DMS 273 (cell line): ENCODE measurements around the gene CDH8.
"Not testable (repeated sequence)": the region's sequence is repeated elsewhere in the genome, so short reads cannot be mapped to it uniquely, and the experiment has no call there.

Source experiments
- DNase-seq: peaks from one replicate; lab custom pipeline; 2025; ENCODE audit not compliant: unreplicated experiment; lab: John Stamatoyannopoulos, UW

The CDH8 gene

DNA sequence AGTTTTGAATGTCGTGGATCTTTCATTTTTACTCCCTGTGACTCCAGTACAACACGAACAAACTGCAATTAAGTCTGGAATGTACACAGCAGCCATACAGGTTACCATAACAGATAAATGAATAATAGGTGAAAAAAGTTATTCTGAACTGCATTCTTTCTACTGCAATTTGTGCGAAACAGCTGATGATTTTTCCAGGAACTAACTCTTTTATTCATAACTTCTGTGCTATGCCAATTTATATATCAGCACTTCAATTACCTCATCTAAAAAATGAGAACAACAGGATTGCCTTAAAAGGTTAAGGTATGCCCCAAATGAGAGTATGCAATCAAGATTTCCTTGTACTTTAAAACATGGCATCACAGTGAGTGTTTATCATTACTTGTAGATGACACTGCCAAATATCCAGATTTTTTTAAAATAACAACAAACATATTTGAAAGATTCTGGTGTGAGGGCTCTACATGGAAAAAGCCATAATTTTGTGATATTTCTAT is 238.9 kb downstream of the CDH8 start:
- no peak for DNase-seq

DNA sequence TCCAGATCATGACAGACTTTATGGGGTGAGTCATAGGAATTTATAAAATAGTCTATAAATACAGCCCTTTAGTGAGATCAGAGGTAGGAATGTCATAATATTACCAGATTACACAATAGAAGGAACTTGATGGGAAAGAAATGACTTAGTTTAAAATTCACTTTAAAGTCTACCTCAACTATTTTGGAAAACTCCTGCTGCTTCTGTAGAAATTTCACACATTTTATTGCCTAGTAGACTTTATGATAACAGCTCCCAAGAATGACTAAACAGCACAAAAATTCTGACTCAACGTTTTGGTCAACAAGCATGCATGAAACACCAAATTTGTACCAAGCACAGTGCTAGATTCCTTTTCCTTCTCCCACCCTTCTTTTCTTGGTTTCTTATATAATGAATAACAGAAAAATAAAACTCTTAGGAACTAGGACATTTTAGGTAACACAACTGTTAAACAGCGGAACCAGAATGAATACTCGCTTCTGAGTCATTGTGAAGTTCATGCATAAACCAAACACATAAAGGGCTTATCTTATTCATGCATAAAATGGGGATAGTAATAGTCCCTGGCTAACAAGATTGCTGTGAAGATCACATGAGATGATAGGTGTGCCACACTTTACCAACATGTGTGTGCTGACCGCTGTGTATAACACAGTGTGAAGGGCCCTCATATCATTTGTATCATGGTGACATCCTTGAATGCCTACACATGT is 243.9 kb downstream of the CDH8 start:
- DNase-seq = no peak

DNA sequence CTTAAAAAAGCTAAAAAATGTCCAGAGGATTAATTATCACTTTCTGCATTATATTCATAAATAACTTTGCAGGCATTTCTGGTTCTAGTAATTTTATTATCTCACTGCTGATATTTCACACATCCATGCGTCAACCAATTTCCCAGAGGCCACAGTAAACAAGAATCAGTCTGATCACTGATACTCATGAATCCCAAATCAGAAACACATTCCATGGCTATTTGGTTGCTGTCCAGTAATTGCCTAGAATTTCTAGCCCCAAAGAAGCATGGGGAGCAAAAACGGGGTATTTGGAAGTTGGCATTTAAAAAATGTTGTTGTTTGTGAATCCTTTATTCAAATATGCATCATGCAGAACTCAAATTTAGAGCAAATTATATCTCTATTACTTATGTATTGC is 244.8 kb downstream of the CDH8 start:
- no peak for DNase-seq

DNA sequence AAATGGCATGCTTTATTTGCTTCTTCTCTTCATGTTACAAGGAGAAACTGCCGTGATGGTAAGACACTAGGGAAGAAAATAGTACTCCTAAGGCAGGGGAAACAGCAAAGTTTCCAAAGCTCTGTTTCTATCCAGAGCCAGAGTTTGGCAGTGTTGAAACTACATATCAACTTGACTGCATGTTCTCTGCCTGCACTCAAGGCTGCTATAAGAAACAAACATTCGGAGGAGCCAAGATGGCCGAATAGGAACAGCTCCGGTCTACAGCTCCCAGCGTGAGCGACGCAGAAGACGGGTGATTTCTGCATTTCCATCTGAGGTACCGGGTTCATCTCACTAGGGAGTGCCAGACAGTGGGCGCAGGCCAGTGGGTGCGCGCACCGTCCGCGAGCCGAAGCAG is 254.4 kb downstream of the CDH8 start:
- not testable (repeated sequence) for DNase-seq

DNA sequence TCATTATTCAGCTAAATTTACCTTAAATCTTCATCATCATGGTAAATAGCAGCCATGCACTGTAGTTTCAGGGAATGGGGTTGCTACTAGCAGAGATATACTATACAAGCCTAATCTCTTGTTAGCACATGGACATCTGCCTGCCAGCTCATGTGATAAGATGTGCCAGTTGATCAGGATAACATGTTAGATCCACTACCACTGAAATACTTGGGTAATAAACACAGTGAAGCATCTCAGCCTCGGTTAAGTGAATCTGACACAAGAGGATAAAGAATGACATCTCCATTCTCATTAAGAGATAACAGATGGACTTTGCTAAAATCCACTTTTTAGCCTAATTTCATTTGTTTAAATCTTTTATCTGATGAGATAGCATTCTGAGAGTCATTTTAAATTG is 256.1 kb downstream of the CDH8 start:
- no peak for DNase-seq

DNA sequence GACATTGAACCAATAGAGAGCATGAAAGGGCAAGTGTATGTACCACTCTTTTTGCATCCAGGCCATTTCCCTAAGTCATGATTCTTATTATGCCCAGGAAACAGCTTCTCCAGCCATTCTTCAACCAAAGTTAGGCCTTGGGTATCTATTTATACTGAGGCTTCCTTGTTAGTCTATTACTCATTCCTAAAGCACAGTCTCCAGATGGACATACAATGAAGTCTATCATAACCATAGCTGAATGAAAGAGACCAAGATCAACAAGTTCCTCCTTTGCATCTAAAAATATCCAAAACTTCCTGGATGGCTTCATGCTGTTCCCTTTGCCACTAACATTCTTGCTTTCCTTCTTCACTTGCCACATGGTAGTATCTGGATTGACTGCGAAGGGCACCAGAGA is 265.9 kb downstream of the CDH8 start:
- DNase-seq = no peak

DNA sequence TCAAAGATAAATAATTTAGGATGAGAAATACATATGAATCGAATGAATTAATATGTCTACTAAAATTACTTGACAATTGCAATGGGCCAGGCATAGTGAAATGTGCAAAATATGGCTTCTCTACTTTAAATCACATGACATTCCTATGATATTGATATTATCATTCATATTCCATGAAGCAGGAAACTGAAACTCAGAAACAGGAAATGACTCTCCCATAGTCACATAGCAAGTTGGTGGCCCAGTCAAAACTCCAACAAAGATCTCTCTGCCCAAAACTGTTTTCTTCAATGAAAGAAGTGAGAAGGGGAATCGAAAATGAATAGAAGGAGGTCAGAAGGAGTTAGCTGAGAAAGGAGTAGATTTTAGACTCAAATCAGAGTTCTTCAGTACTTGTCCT is 272.2 kb downstream of the CDH8 start:
- DNase-seq = no peak

DNA sequence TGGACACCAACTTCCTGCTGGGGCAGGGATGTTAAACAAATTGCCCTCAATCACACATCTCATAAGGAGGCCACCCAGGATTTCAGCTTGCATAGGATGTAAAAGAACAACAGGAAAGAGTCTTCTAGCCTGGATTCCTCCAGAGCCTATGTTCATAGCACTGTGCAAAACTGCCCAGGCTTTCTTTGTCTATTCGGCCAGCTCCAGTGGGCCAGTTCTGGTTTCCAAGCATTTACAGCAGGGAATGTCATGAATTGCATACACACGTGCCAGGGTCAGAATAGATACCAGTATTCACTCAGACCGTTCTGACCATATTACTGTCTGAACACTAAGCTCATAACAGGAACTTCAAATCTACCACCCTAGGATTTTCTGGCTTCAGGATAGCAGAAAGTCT is 273.2 kb downstream of the CDH8 start:
- DNase-seq = no peak

DNA sequence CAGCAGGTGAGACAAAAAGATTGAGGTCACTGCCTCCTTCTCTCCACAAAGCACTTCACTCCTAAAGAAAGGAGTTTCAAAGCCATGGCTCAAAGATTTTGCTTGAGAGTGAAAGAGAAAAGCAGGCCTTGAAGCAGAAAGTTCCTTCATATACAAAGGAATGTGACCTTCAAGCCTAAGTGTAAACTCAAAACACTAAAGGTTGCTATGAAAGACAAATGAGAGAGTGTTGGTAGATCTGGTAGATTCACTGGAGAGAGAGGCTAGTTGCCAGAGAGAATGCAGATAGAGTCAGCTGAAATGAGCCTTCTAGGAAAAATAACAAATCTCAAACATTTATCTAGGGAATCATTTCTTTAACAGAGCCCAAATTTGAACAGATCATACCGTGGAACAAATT is 305.2 kb downstream of the CDH8 start:
- DNase-seq = no peak

DNA sequence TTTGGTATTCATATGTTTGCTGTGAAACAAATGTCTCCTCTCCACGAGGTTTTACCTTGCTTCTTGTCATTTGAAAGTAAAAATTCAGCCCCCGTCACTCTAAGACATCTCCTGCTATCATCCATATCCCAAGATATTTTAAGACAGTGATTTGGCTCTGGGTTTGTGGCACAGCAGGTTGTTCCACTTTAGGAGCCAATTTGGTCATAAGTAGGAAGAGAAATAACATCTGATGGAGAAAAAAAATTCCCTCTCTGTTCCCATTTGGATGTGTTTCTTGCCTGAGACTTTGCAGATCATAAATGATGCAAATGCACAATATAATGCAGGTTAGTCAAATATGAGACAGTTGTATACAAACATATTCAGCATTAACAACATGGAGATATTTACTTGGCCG is 309.5 kb downstream of the CDH8 start:
- no peak for DNase-seq

DNA sequence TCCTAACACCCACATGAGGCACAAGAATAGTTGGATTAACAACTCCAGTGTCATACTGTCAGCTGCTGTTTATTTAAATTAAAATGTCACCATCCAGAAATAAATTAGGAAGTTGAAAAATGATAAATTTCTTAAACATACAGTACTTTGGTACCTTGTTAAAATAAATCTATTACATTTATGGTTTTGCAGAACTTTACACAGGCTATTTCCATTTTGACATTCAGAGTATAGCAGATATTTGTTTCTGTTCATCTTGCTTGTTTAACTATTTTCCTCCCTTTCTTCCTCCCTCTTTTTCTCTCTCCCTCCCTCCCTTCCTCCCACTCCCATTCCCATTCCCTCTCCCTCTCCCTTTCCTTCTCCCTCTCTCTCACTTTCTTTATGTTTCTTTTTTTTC is 310.1 kb downstream of the CDH8 start:
- no peak for DNase-seq

DNA sequence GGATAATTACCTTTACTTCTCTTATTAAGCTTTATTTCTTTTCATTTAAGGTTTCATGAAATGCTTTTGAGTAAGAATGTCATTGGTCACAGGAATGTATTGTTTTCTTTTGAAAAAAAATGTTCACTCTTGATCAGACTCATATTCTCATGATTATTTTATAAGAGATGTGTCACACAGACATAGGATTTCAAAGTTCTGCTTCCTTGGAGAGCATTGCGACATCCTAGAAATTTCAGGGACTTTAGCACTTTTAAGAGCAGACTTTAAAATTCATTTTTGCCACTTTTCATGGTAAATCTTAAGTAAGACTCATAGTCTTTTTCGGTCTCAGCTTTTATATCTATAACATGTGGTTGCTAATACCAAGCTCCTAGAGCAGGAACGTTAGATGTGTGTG is 314.7 kb downstream of the CDH8 start:
- DNase-seq = no peak

DNA sequence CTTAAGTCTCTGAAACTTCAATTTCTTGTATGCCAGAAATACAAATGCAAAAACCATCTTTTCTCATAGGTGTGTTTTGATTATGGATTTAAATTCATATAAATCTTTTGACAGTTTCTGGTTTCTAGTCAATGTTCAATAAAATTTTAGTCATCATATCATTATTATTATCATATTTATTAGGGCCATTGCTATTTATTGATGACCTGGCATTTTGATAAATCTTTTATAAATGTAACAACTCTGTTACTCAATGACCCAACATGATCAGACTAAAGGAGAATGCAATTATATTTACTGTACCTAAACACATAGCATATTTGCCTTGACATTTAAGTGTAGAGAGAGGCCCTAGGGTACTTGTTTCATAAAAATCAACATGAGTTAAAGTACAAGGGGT is 320.8 kb downstream of the CDH8 start:
- DNase-seq = no peak

DNA sequence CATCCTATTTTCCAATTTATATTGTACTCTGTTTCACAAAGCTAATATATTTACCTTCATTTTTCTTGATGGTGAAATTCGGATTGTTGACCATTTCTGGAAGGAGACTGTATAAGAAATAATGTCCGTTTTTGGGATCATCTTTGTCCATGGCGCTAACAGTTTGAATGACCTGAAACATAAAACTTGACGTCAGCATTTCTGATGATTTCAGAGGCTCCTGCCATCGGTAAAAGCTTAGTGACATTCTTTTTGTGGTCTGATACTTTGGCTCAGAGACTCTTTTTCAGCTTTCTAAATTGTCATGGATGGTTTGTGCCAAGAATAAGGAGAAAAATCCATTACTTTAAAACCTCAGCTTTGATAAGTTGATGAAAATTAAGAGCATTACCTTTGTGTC is 322.5 kb downstream of the CDH8 start:
- DNase-seq = no peak

DNA sequence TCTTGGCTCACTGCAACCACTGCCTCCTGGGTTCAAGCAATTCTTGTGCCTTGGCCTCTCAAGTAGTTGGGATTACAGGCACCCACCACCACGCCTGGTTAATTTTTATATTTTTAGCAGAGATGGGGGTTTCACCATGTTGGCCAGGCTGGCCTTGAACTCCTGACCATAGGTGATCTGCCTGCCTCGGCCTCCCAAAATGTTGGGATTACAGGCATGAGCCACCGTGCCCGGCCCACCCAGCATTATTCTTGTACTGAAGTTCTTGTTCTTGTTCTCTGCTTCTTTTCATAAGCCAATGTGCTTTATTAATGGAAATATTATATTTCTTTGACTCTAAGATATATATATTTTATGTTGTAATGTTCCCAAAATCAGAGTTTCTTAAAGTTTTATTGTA is 336.6 kb downstream of the CDH8 start:
- not testable (repeated sequence) for DNase-seq

DNA sequence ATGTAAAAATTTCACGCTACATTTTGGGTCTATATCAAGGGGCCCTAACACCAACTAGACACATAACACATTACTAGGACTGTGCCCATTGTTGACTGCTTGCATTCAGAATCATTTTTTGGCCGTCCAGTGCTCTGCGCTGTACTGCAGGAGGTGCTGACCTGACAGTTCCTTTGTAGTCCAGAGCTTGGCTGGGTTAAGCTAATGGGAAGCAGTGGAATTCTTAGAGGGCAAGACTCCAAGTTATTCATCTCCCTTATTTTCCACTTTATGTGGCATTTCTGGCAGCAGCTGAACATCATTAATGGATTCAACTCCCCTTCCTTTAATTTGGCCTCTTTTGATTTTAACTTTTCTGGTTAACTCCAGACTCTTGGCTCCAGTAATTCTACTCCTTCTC is 351.7 kb downstream of the CDH8 start:
- no peak for DNase-seq

DNA sequence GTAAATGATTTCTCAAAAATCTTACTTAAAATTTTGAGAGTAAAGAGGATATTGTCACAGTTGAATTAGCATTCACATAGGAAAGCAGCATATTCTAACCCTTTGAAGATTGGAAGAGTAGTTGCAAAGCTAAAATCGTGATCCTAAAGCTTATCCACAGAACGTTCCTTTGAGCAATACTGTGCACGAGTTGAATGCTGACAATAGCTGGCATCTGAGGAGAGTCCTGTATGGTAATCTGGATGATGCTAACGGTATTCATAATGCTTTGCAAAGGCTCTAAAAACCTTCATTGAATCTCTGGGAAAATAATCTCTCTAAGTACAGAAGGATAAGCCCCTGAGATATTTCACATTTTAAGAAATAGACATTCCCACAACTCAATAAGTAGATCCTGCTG is 354.6 kb downstream of the CDH8 start:
- DNase-seq = no peak

DNA sequence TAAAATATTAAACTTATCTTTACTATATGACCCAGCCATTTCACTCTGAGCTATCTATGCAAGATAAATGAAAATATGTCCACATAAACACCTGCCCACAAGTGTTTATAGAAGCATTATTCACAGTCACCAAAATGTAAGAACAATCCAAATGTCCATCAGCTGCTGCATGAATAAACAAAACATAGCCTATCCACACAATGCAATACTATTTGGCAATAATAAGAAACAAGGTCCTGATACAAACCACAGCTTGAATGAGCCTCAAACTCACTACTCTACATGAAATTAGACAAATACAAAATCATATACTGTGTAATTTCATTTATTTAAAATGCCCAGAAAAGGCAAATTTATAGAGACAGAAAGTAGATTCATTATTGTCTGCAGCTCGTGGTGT is 355.1 kb downstream of the CDH8 start:
- DNase-seq = no peak

DNA sequence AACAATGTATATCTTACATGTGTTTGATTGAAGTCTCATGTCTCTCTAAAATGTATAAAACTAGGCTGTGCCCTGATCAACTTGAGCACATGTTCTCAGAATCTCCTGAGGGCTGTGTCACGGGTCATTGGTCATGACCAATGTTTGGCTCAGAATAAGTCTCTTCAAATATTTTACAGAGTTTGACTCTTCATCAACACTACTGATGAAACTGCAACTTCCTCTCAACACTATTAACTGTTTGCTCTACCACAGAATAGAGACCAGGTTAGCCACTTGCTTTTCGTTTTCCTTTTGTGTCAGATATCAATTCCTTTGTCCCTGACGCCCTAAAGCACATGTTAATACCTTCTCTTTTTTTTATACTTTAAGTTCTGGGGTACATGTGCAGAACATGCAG is 358.1 kb downstream of the CDH8 start:
- no peak for DNase-seq

DNA sequence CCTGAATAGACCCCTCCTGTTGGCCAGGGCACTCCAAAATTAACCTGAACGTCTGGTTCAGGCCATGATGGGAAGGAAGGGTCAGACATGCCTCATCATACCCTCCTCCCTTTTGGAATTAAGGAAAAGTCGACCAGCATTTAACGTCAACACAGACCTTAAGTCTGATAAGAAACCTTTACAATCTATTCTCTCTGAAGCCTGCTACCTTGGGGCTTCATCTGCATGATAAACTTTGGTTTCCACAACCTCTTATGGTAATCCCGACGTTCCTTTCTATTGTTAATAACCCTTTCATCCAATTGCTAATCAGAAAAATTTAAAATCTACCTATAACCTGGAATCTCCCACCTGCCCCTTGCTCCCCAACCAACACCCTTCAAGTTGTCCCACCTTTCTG is 358.5 kb downstream of the CDH8 start:
- no peak for DNase-seq

DNA sequence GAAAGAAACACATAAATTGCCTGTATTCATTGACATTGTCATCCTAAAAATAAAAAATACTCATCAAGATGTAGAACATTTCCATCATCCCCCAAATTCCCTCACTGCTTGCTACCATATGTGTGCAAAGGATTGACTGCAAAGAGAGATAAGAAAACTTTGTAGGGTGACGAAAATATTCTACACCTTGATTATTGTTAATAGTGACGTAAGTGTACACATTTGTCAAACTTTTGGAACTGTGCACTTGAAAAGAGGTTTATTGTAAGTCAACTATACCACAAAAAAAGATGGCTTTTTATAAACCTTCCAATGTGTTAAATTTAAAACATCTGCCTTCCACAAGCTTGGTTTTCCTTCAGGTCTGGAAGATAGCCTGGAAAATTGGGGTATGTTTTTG is 359.5 kb downstream of the CDH8 start:
- DNase-seq = no peak

DNA sequence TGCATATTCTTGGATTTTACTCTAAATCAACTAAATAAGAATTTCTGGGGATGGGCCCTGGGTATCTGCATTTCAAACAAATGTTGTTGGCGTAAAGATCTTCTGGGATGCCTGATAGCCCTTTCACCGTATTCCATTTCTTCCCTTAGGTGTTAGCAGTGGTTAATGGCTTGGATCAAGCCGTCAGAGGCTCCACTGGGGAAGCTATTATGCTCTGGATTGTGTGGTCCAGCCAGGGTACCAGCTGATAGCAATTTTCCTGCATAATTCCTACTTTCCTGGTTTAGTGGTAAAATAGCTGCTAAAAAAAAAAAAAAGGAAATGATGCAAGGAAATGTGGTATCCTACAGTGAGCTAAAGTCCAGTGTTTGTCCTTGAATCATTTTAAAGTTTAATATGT is 365.1 kb downstream of the CDH8 start:
- no peak for DNase-seq

DNA sequence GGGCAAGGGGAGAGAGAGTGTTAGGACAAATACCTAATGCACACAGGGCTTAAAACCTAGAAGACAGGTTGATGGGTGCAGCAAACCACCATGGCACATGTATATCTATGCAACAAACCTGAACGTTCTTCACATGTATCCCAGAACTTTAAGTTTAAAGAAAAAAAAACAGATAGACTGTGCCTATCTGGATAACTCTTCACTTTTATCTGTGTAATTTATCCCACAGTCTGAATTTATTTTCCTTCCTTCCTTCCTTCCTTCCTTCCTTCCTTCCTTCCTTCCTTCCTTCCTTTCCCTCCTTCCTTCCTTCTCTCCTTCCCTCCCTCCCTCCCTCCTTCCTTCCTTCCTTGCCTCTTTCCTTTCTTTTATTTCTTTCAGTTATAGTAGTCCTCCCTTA is 370.7 kb downstream of the CDH8 start:
- DNase-seq = no peak
